ENCODE results near the gene GEN1. TPM values are rescaled to one million over a fixed set of nuclear protein-coding genes. Genes with fewer than 3 reads are reported as not detected.
A peak's percentile ranks its signal among the peaks of the same experiment; 100 is the strongest.

GEN1 gene
- total RNA-seq, 6 experiments from 2014 or later: 9.8 to 16.5 (median 13.1) TPM

DNA sequence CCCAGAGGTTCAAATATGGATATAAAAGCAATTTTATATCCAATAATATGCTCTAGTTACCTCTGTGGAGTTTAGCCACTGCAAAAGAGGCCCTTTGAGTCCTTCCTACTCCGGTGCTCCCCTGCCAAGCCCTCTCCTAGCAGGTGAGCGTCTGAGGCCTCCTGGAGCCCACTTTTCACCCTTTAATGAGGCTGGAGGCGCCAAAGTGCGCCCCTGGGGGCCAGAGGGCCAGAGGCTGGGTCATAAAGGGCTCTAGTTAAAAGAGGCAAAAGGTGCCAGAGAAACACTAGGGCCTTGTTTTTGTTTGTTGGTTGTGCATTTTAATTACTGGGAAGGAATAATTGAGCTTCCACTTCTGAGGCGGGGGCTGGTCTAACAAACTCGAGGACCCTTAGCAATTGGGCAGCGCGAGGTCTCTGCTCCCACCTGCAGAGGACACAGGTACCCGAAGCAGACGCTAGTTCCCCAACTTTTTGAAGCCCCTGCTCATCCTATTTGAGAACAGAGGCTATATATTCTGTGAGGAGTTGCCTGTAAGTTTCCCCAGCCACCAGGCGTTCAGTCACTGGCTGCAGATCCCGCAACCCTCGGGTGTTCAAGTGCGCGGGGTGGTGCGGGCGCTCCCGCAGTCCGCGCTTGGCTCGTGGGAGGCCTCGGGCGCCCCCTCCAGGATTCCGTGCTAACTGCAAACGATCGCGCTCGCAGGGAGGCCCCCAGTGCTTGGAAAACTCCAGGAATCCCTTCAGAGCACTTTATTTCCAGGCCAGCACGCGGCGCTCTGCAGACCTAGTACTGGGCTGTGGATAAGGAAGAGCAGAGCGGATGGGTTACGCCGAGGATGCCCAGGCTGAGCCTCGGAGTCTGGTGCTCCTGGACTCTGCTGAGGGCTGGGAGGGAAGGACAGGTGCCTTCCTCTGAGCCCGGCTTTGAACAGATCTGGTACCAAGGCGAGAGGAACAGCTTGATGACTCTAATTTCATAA lies 76.4 kb downstream of the GEN1 start:
- Mint-ChIP-seq H3K4me3 (peak overlapping the region; percentile 30; the same call in 1 of the 2 replicates), H3K36me3 (ENCODE audit: low read depth) (no peaks in the 10 kb centered on the region), H3K27me3 (ENCODE audit: insufficient read depth) (peaks cover 13% of the 10 kb centered on the region), H3K9me3 (no peaks in the 10 kb centered on the region), H3K4me1 (ENCODE audit: low read depth) (no peaks in the 10 kb centered on the region), H3K27ac (no peak overlapping the region)
- peak; percentile 61 for DNase-seq
- TF ChIP-seq CTCF (IDR thresholded peaks at IDR 0.05): peak; percentile 88

DNA sequence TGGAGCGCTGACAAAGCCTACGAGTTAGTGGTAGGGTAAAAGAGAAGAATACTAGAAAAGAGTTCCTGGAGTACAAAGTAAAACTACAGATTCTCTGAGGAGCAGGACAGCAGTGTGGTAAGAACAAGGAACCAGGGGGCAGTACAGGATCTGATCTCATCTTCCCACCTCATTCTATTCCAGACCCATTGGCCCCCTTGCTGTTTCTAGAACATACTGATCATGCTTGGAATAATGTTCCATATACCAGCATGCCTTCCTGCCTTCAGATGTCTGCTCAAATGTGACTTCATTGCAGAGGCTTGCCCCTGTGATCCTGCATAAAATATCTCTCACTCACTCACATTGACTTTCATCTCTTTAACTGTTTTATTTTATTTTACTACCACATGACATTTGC lies 81.6 kb downstream of the GEN1 start:
- Mint-ChIP-seq H3K4me1 (ENCODE audit: low read depth) (no peaks in the 10 kb centered on the region), H3K9me3 (no peaks in the 10 kb centered on the region), H3K36me3 (ENCODE audit: low read depth) (no peaks in the 10 kb centered on the region), H3K27me3 (ENCODE audit: insufficient read depth) (peaks cover 7% of the 10 kb centered on the region), H3K27ac (no peak overlapping the region), H3K4me3 (no peak overlapping the region)
- TF ChIP-seq CTCF (IDR thresholded peaks at IDR 0.05): no peak
- DNase-seq: no peak

Other genes starting within 250 kb of the GEN1 start
- gene RAD51AP2, start 235.7 kb upstream of the GEN1 start, total RNA-seq (2021; fragmentation: NEBNext Ultra II Directional; extraction: Animal tissue kit (Norgen Biotek cat#: 25700)): not detected
- gene VSNL1, start 213.4 kb upstream of the GEN1 start, total RNA-seq (2021; fragmentation: NEBNext Ultra II Directional; extraction: Animal tissue kit (Norgen Biotek cat#: 25700)): not detected
- 10 to 100 TPM; 13.4 to 17.6 (median 16.6) TPM for gene SMC6, start 328 bp upstream of the GEN1 start, total RNA-seq (2021; fragmentation: NEBNext Ultra II Directional; extraction: Animal tissue kit (Norgen Biotek cat#: 25700))
- gene MSGN1, start 62.3 kb downstream of the GEN1 start, total RNA-seq (2021; fragmentation: NEBNext Ultra II Directional; extraction: Animal tissue kit (Norgen Biotek cat#: 25700)): not detected
- 1 to 10 TPM in 4 of 6 experiments, under 1 TPM in 2; 0.83 to 2.1 (median 1.3) TPM for gene KCNS3, start 124.5 kb downstream of the GEN1 start, total RNA-seq (2021; fragmentation: NEBNext Ultra II Directional; extraction: Animal tissue kit (Norgen Biotek cat#: 25700))

Measured in HFFc6 (cell line).